Measurements from ENCODE around the gene TGM4.

Gene TGM4

GRCh38 chr3:44885618-44886017 is 11.2 kb downstream of the TGM4 start:
- H3K36me3 ChIP-seq (ENCODE audit: control insufficient read depth, insufficient read depth, low read length): no peaks in the 10 kb centered on the region
- H3K4me1 ChIP-seq (ENCODE audit: control insufficient read depth, insufficient read depth, low read length): no peaks in the 10 kb centered on the region
- no peak overlapping the region for H3K4me3 ChIP-seq (ENCODE audit: low read depth, low read length)
- H3K27me3 ChIP-seq (ENCODE audit: control insufficient read depth, insufficient read depth, low read length): no peaks in the 10 kb centered on the region
- H3K9ac ChIP-seq (ENCODE audit: low read depth, low read length): no peak overlapping the region
- H3K9me3 ChIP-seq (ENCODE audit: control insufficient read depth, insufficient read depth, low read length): peaks cover 3% of the 10 kb centered on the region

GRCh38 chr3:44886561-44886960 is 12.2 kb downstream of the TGM4 start:
- no peaks in the 10 kb centered on the region for H3K27me3 ChIP-seq (ENCODE audit: control insufficient read depth, insufficient read depth, low read length)
- no peaks in the 10 kb centered on the region for H3K36me3 ChIP-seq (ENCODE audit: control insufficient read depth, insufficient read depth, low read length)
- H3K9me3 ChIP-seq (ENCODE audit: control insufficient read depth, insufficient read depth, low read length): peaks cover 3% of the 10 kb centered on the region
- H3K4me1 ChIP-seq (ENCODE audit: control insufficient read depth, insufficient read depth, low read length): no peaks in the 10 kb centered on the region
- no peak overlapping the region for H3K9ac ChIP-seq (ENCODE audit: low read depth, low read length)
- H3K4me3 ChIP-seq (ENCODE audit: low read depth, low read length): no peak overlapping the region

- Histone ChIP-seq H3K9ac (ENCODE audit: low read depth, low read length) (no peak overlapping the region), H3K4me3 (ENCODE audit: low read depth, low read length) (no peak overlapping the region), H3K27me3 (ENCODE audit: control insufficient read depth, insufficient read depth, low read length) (no peaks in the 10 kb centered on the region), H3K4me1 (ENCODE audit: control insufficient read depth, insufficient read depth, low read length) (no peaks in the 10 kb centered on the region), H3K36me3 (ENCODE audit: control insufficient read depth, insufficient read depth, low read length) (no peaks in the 10 kb centered on the region), H3K9me3 (ENCODE audit: control insufficient read depth, insufficient read depth, low read length) (peaks cover 3% of the 10 kb centered on the region)
These were observed 12.7 kb downstream of the TGM4 start for GRCh38 chr3:44887101-44887500.

GRCh38 chr3:44890258-44890657 is 15.8 kb downstream of the TGM4 start:
- Histone ChIP-seq H3K36me3 (ENCODE audit: control insufficient read depth, insufficient read depth, low read length) (no peaks in the 10 kb centered on the region), H3K27me3 (ENCODE audit: control insufficient read depth, insufficient read depth, low read length) (no peaks in the 10 kb centered on the region), H3K4me1 (ENCODE audit: control insufficient read depth, insufficient read depth, low read length) (no peaks in the 10 kb centered on the region), H3K4me3 (ENCODE audit: low read depth, low read length) (no peak overlapping the region), H3K9me3 (ENCODE audit: control insufficient read depth, insufficient read depth, low read length) (no peaks in the 10 kb centered on the region), H3K9ac (ENCODE audit: low read depth, low read length) (no peak overlapping the region)

GRCh38 chr3:44890852-44891251 is 16.4 kb downstream of the TGM4 start:
- H3K27me3 ChIP-seq (ENCODE audit: control insufficient read depth, insufficient read depth, low read length): no peaks in the 10 kb centered on the region
- H3K4me1 ChIP-seq (ENCODE audit: control insufficient read depth, insufficient read depth, low read length): no peaks in the 10 kb centered on the region
- H3K36me3 ChIP-seq (ENCODE audit: control insufficient read depth, insufficient read depth, low read length): no peaks in the 10 kb centered on the region
- no peak overlapping the region for H3K9ac ChIP-seq (ENCODE audit: low read depth, low read length)
- H3K4me3 ChIP-seq (ENCODE audit: low read depth, low read length): no peak overlapping the region
- H3K9me3 ChIP-seq (ENCODE audit: control insufficient read depth, insufficient read depth, low read length): no peaks in the 10 kb centered on the region

GRCh38 chr3:44892689-44893088 is 18.3 kb downstream of the TGM4 start:
- Histone ChIP-seq H3K4me1 (ENCODE audit: control insufficient read depth, insufficient read depth, low read length) (no peaks in the 10 kb centered on the region), H3K9ac (ENCODE audit: low read depth, low read length) (no peak overlapping the region), H3K9me3 (ENCODE audit: control insufficient read depth, insufficient read depth, low read length) (no peaks in the 10 kb centered on the region), H3K27me3 (ENCODE audit: control insufficient read depth, insufficient read depth, low read length) (no peaks in the 10 kb centered on the region), H3K36me3 (ENCODE audit: control insufficient read depth, insufficient read depth, low read length) (no peaks in the 10 kb centered on the region), H3K4me3 (ENCODE audit: low read depth, low read length) (no peak overlapping the region)

GRCh38 chr3:44893097-44893496 is 18.7 kb downstream of the TGM4 start:
- Histone ChIP-seq H3K9me3 (ENCODE audit: control insufficient read depth, insufficient read depth, low read length) (no peaks in the 10 kb centered on the region), H3K4me3 (ENCODE audit: low read depth, low read length) (no peak overlapping the region), H3K36me3 (ENCODE audit: control insufficient read depth, insufficient read depth, low read length) (no peaks in the 10 kb centered on the region), H3K27me3 (ENCODE audit: control insufficient read depth, insufficient read depth, low read length) (no peaks in the 10 kb centered on the region), H3K9ac (ENCODE audit: low read depth, low read length) (no peak overlapping the region), H3K4me1 (ENCODE audit: control insufficient read depth, insufficient read depth, low read length) (no peaks in the 10 kb centered on the region)

GRCh38 chr3:44894485-44894884 is 20.1 kb downstream of the TGM4 start:
- Histone ChIP-seq H3K27me3 (ENCODE audit: control insufficient read depth, insufficient read depth, low read length) (no peaks in the 10 kb centered on the region), H3K4me1 (ENCODE audit: control insufficient read depth, insufficient read depth, low read length) (peaks cover 4% of the 10 kb centered on the region), H3K4me3 (ENCODE audit: low read depth, low read length) (no peak overlapping the region), H3K9me3 (ENCODE audit: control insufficient read depth, insufficient read depth, low read length) (no peaks in the 10 kb centered on the region), H3K9ac (ENCODE audit: low read depth, low read length) (no peak overlapping the region), H3K36me3 (ENCODE audit: control insufficient read depth, insufficient read depth, low read length) (no peaks in the 10 kb centered on the region)

GRCh38 chr3:44896440-44896839 is 22.0 kb downstream of the TGM4 start:
- no peak overlapping the region for H3K4me3 ChIP-seq (ENCODE audit: low read depth, low read length)
- H3K27me3 ChIP-seq (ENCODE audit: control insufficient read depth, insufficient read depth, low read length): no peaks in the 10 kb centered on the region
- H3K4me1 ChIP-seq (ENCODE audit: control insufficient read depth, insufficient read depth, low read length): peaks cover 6% of the 10 kb centered on the region
- no peaks in the 10 kb centered on the region for H3K9me3 ChIP-seq (ENCODE audit: control insufficient read depth, insufficient read depth, low read length)
- H3K36me3 ChIP-seq (ENCODE audit: control insufficient read depth, insufficient read depth, low read length): no peaks in the 10 kb centered on the region
- no peak overlapping the region for H3K9ac ChIP-seq (ENCODE audit: low read depth, low read length)

- H3K4me3 ChIP-seq (ENCODE audit: low read depth, low read length): no peak overlapping the region
- H3K4me1 ChIP-seq (ENCODE audit: control insufficient read depth, insufficient read depth, low read length): peaks cover 6% of the 10 kb centered on the region
- no peaks in the 10 kb centered on the region for H3K27me3 ChIP-seq (ENCODE audit: control insufficient read depth, insufficient read depth, low read length)
- H3K36me3 ChIP-seq (ENCODE audit: control insufficient read depth, insufficient read depth, low read length): no peaks in the 10 kb centered on the region
- no peak overlapping the region for H3K9ac ChIP-seq (ENCODE audit: low read depth, low read length)
- no peaks in the 10 kb centered on the region for H3K9me3 ChIP-seq (ENCODE audit: control insufficient read depth, insufficient read depth, low read length)
These were observed 25.4 kb downstream of the TGM4 start for GRCh38 chr3:44899683-44900367.

GRCh38 chr3:44902628-44903027 is 28.2 kb downstream of the TGM4 start:
- H3K4me3 ChIP-seq (ENCODE audit: low read depth, low read length): no peak overlapping the region
- H3K9ac ChIP-seq (ENCODE audit: low read depth, low read length): no peak overlapping the region
- peaks cover 6% of the 10 kb centered on the region for H3K4me1 ChIP-seq (ENCODE audit: control insufficient read depth, insufficient read depth, low read length)
- no peaks in the 10 kb centered on the region for H3K9me3 ChIP-seq (ENCODE audit: control insufficient read depth, insufficient read depth, low read length)
- no peaks in the 10 kb centered on the region for H3K27me3 ChIP-seq (ENCODE audit: control insufficient read depth, insufficient read depth, low read length)
- no peaks in the 10 kb centered on the region for H3K36me3 ChIP-seq (ENCODE audit: control insufficient read depth, insufficient read depth, low read length)

GRCh38 chr3:44903314-44903713 is 28.9 kb downstream of the TGM4 start:
- Histone ChIP-seq H3K9me3 (ENCODE audit: control insufficient read depth, insufficient read depth, low read length) (no peaks in the 10 kb centered on the region), H3K36me3 (ENCODE audit: control insufficient read depth, insufficient read depth, low read length) (no peaks in the 10 kb centered on the region), H3K4me1 (ENCODE audit: control insufficient read depth, insufficient read depth, low read length) (peaks cover 6% of the 10 kb centered on the region), H3K27me3 (ENCODE audit: control insufficient read depth, insufficient read depth, low read length) (no peaks in the 10 kb centered on the region), H3K4me3 (ENCODE audit: low read depth, low read length) (no peak overlapping the region), H3K9ac (ENCODE audit: low read depth, low read length) (no peak overlapping the region)
